Measurements from ENCODE around the gene FAM171A2.
"Not testable (repeated sequence)": the region's sequence is repeated elsewhere in the genome, so short reads cannot be mapped to it uniquely, and the experiment has no call there.

The FAM171A2 gene

DNA sequence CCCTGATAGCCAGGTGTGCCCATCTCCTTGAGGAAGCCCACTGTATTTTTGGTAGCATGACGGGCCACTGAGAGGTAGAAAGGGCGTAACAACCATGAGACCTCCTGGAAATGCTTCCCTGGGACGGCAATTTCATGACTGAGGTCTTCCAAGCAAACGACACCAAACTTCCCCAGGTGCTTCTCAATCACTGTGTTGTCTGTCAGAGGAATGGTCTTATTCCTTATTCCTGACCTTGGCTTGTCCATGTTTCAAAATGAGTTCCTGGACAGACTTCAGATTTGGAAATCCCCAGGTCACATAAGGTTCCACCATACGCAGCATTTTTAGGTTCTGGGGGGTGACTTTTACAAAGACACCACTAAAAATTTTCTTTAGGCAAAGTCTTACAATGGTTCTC lies 1.4 kb upstream of the FAM171A2 start:
- H3K4me3 ChIP-seq (ENCODE audit: low read length); DNase-seq (ENCODE audit: low read depth, low spot score): not testable (repeated sequence)

DNA sequence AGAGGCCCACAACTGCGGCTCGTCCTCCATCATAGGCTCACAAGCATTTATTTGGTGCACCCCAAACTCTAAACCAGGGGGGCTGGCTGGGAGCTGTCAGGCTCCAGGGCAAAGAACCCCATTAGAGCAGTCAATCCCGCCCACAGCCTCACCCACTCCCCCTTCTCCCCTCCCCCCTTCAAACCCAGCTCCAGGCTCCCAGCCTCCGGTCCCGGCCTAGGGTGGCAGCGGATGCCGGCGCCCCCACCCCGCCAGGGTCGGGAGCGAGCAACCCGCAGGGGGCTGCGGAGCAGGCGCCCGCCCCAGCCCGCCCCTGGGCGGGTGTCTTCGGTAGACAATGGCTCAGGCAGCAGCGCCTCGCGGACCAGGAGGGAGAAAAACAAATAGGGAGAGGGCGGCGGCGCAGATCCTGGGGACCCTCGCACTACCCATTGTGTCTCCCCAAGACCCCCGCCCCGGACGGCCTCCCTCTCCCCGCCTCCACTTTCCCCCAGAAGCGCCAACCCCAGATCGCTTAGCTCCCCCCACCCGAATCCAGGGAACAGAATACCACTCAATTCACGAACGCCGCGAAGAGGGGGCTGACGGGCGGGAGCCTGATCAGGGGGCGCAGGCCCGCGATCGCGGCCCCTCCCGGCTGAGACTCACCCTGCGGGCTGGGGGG lies 572 bp downstream of the FAM171A2 start:
- H3K4me3 ChIP-seq (ENCODE audit: low read length) = peak overlapping the region; percentile 65
- DNase-seq (ENCODE audit: low read depth, low spot score) = no peak

DNA sequence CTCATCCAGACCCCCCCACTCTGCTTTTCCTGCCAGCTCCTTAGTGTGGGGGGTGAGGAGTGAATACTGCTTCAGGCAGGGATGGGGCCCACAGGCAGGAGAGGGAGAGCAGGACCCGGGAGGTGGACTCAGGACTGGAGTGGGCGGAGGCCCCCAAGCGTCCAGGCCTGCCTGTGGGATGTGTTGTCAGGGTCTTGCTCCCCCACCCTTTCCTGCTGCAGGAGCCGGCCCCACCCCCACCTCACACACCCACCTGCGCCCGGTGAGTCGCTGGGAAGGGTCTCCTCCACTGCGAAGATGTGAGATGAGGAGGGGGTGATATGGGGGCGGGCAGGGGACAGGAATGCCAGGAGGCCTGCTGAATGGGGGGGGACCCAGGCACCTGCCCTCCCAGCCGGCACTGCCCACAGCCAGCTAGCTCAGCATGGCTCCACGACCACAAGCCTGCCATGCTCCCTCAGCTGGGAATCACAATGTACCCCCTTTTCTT lies 1.1 kb downstream of the FAM171A2 start:
- DNase-seq (ENCODE audit: low read depth, low spot score) = no peak
- peak overlapping the region; percentile 65 for H3K4me3 ChIP-seq (ENCODE audit: low read length)

DNA sequence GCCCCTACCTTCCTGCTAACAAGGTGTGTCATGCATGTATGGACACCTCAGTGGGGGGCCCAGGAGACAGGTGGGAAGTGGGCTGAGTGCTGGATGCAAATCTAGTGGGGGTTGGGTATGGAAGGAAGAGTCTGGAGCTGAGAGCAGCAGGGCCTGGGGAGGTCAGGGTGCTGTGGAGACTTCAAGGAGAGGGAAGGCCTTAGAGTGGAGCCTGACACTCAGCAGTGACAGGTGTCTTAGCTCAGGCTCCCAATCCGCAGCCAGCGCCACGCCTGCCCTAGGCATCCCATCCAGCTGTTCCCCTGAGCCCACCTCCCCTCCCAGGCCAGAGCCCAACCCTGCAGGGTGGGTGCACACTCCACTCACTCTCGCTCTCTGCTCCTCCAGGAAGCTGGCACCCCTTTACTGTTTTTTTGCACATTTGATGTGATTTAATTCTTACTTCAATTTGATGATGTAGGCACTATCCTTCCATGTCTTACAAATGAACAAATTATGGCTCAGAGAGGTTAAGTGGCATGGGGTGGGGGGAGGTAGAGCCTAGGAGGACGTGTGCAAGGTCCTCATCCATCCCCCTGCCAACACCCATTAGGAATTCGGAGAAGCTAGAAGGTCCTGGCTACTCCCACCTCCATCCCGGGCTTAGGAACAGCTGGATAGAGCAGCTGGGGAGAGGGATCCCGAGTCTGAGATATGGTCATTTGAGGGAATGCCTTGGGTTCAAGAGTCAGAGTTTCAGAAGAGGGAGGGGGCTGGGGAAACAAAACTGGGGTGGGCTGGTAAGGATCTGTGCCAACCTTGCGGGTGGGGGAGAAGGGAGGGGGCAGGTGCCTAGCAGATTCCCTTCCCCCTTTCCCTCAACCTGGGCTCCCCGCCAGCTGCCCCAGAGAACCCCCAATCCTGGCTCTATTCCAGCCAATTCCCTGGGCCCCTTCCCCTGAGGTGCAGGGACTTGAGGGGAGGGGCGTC lies 2.1 kb downstream of the FAM171A2 start:
- no peak overlapping the region for H3K4me3 ChIP-seq (ENCODE audit: low read length)
- DNase-seq (ENCODE audit: low read depth, low spot score) = no peak

DNA sequence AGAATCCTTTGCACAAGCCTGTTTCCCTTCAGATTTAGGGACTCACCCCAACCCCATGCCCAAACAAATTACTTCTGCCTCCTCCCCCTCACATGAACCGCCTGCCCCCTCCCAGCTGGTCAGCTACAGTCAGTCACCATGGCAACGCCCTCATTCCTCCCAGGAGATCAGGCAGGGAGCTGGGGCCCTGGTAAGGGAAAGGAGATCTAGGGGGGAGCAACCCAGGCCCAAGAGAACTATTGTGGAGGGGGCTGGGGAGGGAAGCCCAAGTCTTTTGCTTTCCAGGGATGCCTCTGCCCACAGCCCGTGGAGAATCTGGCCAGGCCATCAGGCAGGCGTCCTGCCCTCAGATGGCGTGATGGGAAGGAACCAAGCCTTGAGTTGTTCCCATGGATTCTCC lies 2.8 kb downstream of the FAM171A2 start:
- no peak for DNase-seq (ENCODE audit: low read depth, low spot score)

DNA sequence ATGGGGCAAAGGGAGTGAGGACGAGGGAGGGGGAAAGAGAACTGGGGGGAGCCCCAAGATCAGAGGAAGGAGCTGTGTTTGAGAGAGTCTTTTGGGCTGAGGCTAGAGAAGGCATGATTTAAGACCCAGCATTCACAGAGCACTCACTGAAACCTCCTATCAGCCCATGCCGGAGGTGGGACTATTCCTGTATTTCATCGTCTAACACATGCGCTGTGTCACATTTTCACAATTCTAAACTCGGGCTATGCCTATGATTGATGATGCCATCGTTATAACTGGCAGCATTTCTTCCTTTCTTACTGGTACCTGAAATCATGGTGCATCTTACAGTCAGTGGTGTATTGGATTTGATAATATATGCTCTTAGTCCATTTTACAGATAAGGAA lies 3.5 kb downstream of the FAM171A2 start:
- H3K4me3 ChIP-seq (ENCODE audit: low read length) = no peak overlapping the region
- no peak for DNase-seq (ENCODE audit: low read depth, low spot score)

More for the DNA sequence above, 2.8 kb downstream of the FAM171A2 start:
- no peak overlapping the region for H3K4me3 ChIP-seq (ENCODE audit: low read length)

DNA sequence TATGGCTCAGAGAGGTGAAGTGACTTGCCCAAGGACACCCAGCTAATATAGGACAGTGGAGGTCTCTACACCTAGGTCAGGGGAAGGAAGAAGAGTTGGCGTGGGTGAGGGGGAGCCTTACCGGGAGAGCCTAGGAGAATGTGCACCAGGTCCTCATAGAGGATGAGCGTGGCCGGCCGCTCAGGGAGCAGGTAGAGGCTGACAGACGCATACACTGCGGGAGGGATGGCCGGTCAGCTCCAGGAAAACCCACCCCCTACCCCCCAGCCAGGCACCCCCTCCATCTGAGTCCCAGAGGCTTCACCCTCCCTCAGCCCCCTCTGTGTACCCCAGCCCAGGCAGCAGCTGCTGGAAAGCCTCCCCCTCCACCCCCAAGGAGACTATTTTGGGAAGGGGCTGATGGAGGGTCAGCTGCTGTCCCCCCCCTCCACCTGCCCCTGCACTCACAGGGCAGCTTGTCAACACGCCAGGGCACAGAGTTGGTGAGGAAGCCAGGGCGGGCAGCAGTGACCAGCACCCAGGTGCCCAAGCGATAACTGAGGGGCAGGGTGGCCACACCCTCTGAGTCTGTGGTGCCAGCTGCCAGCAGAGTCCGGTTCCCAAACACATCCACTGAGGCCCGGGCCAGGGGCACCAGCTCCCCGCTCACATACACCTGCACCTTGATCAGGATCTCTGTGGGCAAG lies 4.1 kb downstream of the FAM171A2 start:
- no peak overlapping the region for H3K4me3 ChIP-seq (ENCODE audit: low read length)
- no peak for DNase-seq (ENCODE audit: low read depth, low spot score)

DNA sequence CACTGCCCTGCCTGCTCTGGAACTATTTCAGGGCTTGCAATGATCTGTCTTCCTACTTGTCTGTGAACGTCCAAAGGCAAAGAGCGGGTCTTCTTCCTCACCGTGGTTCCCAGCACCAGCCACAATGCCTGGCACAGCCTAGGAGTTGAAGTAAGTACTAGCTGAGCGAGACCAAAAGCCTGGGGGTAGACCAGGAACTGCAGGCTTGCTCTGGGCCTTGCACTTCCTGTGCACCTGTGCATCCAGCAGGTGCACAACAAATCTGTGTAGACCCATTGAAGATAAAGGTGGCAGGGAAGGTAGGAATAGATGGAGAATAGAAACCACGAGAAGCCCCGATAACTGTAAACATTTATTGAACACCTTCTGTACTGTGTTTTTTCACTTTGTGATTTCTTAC lies 4.6 kb downstream of the FAM171A2 start:
- DNase-seq (ENCODE audit: low read depth, low spot score) = peak; percentile 37
- no peak overlapping the region for H3K4me3 ChIP-seq (ENCODE audit: low read length)

DNA sequence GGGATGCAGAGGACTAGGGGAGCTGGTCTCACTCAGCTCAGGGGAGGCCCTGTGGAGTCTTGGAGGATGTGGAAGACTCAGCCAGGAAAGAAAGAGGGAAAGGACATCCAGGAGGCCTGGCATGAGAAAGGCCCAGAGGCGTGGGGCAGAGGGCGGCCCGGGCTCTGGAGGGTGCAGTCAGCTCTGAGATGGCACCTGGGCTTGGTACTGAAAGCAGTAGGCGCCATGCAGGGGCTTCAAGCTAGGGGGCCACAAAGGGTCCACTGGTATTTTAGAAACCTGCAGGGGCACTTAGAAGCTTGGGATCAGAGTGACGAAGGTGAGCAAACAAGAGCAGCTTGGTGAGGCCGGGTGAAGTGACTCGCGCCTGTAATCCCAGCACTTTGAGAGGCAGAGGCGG lies 5.6 kb downstream of the FAM171A2 start:
- no peak for DNase-seq (ENCODE audit: low read depth, low spot score)
- no peak overlapping the region for H3K4me3 ChIP-seq (ENCODE audit: low read length)

DNA sequence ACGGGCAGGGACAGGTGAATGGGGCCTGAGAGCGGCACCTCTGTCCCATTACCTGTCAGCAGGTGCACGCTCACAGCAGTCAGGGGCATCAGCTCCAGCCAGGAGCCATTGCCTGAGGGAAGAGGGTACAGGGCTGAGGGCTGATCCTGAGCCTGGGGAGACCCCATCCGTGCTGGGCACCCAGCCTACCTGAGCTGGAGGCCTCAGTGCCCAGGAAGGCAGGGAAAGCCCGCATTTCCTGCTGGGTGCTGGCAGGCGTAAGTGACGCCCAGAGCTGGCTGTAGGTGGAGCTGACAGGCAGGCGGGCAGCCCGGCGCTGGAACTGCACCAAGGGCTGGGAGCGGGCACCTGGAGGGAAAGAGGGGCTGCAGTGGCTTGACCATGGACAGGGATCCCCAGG lies 7.4 kb downstream of the FAM171A2 start:
- no peak for DNase-seq (ENCODE audit: low read depth, low spot score)
- H3K4me3 ChIP-seq (ENCODE audit: low read length) = no peak overlapping the region

DNA sequence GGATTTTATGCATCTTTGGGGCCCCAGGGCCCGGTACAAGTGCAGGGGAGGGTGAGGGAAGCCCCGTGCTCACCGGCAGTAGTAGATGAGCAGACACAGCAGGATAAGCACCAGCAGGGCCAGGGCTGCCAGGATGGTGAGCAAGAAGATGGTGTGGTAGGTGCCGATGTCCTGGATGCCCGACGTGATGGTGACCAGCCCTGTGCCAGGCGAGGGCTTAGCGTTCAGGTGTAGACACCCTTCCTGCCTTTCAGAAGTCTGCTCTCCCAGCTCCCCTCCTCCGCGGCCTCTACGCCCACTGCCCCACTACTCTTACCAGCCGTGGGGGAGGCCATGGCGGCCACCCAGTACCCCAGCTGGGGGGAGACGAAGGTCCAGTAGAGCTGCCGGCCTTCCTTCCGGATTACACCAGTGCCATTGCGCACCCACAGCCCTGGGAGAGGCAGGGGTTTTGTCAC lies 8.0 kb downstream of the FAM171A2 start:
- no peak overlapping the region for H3K4me3 ChIP-seq (ENCODE audit: low read length)
- no peak for DNase-seq (ENCODE audit: low read depth, low spot score)

DNA sequence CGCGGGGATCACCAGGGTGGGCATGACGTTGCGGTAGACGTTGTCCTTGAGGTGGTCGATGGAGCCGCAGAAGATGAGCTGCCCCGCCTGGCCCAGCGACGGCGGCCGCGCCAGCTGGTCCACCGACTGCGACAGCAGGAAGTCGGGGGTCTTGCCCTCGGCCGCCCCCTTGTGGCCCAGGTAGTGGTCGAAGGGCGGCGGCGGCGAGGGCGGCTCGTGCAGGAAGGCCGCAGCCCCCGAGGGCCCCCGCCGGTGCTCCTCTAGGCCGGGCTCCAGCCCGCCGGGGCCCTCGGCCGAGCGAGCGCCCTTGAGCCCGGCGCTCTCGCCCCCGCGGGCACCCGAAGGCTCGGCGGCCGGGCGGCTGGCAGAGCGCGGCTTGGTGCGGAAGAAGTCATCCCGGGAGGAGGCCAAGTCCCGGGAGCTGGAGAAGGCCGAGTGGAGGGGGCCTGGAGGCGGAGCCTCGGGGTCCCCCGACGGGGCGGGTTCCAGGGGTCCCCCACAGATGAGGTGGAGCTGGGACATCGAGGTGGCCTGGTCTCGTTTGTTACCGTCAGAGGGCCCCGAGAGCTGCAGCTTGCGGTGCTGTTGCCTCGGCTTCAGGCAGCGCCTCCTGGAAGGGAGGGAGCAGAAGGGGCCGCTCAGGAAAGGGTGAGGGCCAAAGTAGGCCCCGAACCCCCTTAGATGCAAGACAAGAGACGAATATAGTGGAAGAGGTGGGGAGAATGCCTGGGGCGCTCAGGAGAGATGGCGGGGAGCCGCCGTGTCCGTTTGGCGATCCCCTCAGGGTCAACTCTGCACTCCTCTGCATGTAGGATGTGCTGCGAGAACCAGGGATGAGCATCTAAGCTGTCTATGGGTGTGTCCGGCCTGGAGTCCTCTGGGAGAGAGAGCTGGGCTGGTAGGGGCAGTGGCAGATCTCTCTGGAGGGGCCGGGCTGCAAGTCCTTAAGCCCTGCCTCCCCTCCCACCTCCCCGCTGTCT lies 8.8 kb downstream of the FAM171A2 start:
- no peak for DNase-seq (ENCODE audit: low read depth, low spot score)
- H3K4me3 ChIP-seq (ENCODE audit: low read length) = no peak overlapping the region

DNA sequence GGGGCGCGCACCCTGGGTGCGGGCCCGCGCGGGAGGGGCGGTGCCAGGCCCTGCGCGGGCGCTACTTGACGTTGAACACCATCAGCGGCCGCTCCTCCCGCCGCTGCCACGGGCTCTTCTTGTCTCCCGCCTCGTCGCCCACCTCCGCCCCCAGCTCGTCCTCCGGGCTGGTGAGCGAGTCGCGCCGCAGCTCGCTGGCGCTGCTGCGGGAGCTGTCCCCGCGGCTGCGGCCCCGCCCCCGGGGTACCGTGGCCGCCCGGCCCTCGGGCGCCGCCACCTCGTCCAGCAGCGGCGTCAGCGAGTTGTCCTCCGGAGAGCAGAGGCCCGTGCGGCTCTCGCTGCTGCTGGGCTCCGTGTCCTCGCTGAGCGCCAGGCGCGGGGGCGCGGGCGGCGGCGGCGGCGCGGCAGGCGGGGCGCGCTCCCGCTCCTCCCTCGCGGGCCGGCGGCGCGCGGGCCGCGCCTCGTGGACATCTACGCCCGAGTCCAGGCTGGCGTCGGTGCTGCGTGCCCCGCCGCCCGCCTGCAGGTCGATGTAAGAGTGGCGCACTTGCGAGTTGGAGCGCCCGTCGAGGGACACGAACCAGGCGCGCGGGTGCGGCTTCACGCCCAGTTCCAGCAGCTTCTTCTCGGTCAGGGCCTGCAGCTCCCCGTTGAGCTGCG lies 9.9 kb downstream of the FAM171A2 start:
- H3K4me3 ChIP-seq (ENCODE audit: low read length) = no peak overlapping the region
- no peak for DNase-seq (ENCODE audit: low read depth, low spot score)

DNA sequence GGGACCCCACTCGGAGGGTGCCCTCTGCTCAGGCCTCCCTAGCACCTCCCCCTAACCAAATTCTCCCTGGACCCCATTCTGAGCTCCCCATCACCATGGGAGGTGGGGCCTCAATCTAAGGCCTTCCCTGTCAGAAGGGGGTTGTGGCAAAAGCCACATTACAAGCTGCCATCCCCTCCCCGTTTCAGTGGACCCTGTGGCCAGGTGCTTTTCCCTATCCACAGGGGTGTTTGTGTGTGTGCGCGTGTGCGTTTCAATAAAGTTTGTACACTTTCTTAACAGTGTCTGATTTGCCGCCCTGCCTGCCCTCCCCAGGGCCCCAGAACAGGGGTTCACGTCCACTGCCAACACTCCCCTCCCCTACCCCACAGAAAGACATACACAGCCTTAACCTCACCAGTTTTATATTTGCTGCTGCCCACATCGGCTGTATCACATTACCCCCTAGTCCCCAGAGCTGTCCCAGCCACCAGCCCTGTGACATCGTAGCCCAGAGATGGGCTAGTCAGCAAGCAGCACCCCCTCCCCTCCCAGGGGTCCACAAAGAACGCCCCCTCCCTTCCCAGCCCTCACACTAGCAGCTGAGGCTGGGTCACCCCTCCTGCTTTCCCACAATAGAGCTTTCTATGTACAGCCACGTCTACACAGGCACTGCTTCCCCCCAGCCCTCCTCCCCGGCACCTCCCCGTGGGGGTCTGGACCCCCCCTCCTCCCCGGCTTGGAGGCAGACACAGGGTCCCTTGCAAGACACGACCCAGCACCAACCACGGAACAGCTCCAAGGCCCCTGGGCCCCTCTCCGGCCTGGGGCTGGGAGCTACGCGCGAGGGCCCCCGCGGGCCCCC lies 10.6 kb downstream of the FAM171A2 start:
- no peak for DNase-seq (ENCODE audit: low read depth, low spot score)
- no peak overlapping the region for H3K4me3 ChIP-seq (ENCODE audit: low read length)

DNA sequence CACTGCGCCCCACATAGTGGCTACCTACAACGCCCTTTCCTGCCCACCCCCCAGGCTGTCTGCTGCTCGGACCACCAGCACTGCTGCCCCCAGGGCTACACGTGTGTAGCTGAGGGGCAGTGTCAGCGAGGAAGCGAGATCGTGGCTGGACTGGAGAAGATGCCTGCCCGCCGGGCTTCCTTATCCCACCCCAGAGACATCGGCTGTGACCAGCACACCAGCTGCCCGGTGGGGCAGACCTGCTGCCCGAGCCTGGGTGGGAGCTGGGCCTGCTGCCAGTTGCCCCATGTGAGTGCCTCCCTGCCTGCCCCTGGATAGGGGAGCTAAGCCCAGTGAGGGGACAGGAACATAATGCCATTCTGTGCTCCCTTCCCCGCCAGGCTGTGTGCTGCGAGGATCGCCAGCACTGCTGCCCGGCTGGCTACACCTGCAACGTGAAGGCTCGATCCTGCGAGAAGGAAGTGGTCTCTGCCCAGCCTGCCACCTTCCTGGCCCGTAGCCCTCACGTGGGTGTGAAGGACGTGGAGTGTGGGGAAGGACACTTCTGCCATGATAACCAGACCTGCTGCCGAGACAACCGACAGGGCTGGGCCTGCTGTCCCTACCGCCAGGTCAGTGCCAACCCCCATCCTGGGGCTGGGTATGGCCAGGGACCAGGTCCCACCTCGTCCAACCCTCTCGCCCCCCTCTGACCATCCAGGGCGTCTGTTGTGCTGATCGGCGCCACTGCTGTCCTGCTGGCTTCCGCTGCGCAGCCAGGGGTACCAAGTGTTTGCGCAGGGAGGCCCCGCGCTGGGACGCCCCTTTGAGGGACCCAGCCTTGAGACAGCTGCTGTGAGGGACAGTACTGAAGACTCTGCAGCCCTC lies 11.5 kb downstream of the FAM171A2 start:
- H3K4me3 ChIP-seq (ENCODE audit: low read length) = no peak overlapping the region
- DNase-seq (ENCODE audit: low read depth, low spot score) = no peak

DNA sequence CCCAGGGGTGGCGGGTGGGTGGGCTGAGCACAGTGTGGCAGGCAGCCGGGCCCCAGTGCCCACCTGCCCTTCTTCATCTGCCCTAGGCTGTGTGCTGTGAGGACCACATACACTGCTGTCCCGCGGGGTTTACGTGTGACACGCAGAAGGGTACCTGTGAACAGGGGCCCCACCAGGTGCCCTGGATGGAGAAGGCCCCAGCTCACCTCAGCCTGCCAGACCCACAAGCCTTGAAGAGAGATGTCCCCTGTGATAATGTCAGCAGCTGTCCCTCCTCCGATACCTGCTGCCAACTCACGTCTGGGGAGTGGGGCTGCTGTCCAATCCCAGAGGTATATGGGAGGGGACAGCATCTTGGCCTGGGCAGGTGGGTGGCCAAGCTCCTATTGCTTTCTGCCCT lies 12.2 kb downstream of the FAM171A2 start:
- no peak for DNase-seq (ENCODE audit: low read depth, low spot score)

More for the DNA sequence above, 12.2 kb downstream of the FAM171A2 start:
- no peak overlapping the region for H3K4me3 ChIP-seq (ENCODE audit: low read length)
